ENCODE measurements around the gene LRP8. TPM values are rescaled to one million over a fixed set of nuclear protein-coding genes. Genes with fewer than 3 reads are reported as not detected.

Gene LRP8
- total RNA-seq, 1 experiment from 2014 or later, result 56.3 TPM

GRCh38 chr1:53321366-53321765, 6.5 kb downstream of the LRP8 start:
- CTCF ChIA-PET, result no interaction called here
- POLR2A ChIA-PET, result no interaction called here
- DNase-seq (ENCODE audit: low read depth, low spot score) (no peak), ATAC-seq (no peak)
- intact Hi-C loops (cut with micrococcal nuclease), result no loop called here
- Histone ChIP-seq H3K27ac (ENCODE audit: low read depth, low read length) (no peak overlapping the region), H3K4me1 (ENCODE audit: control insufficient read depth in 1 of 2, insufficient read depth in 2 of 2, low read length in 2 of 2) (peaks cover 8 to 11% of the 10 kb centered on the region in 2 experiments), H3K9ac (ENCODE audit: low read length) (no peak overlapping the region), H3K4me3 (replicated peaks in 1 of 2; ENCODE audit: low read depth in 1 of 2, low read length in 2 of 2) (no peak overlapping the region), H3K4me2 (ENCODE audit: low read length) (no peak overlapping the region), H3K79me2 (ENCODE audit: insufficient read depth, low read length) (peaks cover 92% of the 10 kb centered on the region), H3K36me3 (ENCODE audit: control insufficient read depth in 1 of 2, insufficient read depth in 2 of 2, low read length in 2 of 2) (peaks cover 4 to 43% of the 10 kb centered on the region in 2 experiments; a peak in 2 of 4 replicates), H3K9me2 (ENCODE audit: insufficient read depth) (no peaks in the 10 kb centered on the region), H4K20me1 (ENCODE audit: insufficient read depth) (no peaks in the 10 kb centered on the region), H3K9me3 (ENCODE audit: control insufficient read depth in 1 of 2, insufficient read depth in 1 of 2, low read depth in 1 of 2, low read length in 2 of 2) (no peaks in the 10 kb centered on the region), H2AFZ (ENCODE audit: low read depth, low read length, poor library complexity, severe bottlenecking) (no peak overlapping the region), H3K27me3 (ENCODE audit: insufficient read depth, low read length) (no peaks in the 10 kb centered on the region)
- RAD21 ChIA-PET (ENCODE audit: low non-redundant PET in 1 of 2, low total read pairs in 2 of 2, uncharacterized antibody in 2 of 2, unreplicated experiment in 2 of 2), result no interaction called here
- no TSS peak for BruUV-seq (replicated peaks)
- TF ChIP-seq MAX (IDR thresholded peaks at IDR 0.05) (no peak), CTCF (IDR thresholded peaks at IDR 0.05 in 2 of 3, conservative IDR thresholded peaks at IDR 0.05 in 1 of 3; ENCODE audit: borderline replicate concordance in 1 of 3, insufficient read depth in 1 of 3, low read depth in 2 of 3, low read length in 2 of 3) (peak in 2 of 3 experiments; percentile 44 to 50; a peak in 3 of 6 replicates), YY1 (IDR thresholded peaks at IDR 0.05; ENCODE audit: extremely low read depth, insufficient replicate concordance, low read depth, low read length) (no peak)

GRCh38 chr1:53320646-53321045, 7.2 kb downstream of the LRP8 start:
- Histone ChIP-seq H3K36me3 (ENCODE audit: control insufficient read depth in 1 of 2, insufficient read depth in 2 of 2, low read length in 2 of 2) (peaks cover 4 to 44% of the 10 kb centered on the region in 2 experiments; a peak in 2 of 4 replicates), H4K20me1 (ENCODE audit: insufficient read depth) (no peaks in the 10 kb centered on the region)
- intact Hi-C loops (cut with micrococcal nuclease), result no loop called here

More at GRCh38 chr1:53320646-53321045, 7.2 kb downstream of the LRP8 start:
- Histone ChIP-seq H3K79me2 (ENCODE audit: insufficient read depth, low read length) (peaks cover 92% of the 10 kb centered on the region), H3K4me1 (ENCODE audit: control insufficient read depth in 1 of 2, insufficient read depth in 2 of 2, low read length in 2 of 2) (peaks cover 6 to 7% of the 10 kb centered on the region in 2 experiments), H3K27ac (ENCODE audit: low read depth, low read length) (no peak overlapping the region), H3K9me2 (ENCODE audit: insufficient read depth) (no peaks in the 10 kb centered on the region), H3K27me3 (ENCODE audit: insufficient read depth, low read length) (no peaks in the 10 kb centered on the region), H3K9me3 (ENCODE audit: control insufficient read depth in 1 of 2, insufficient read depth in 1 of 2, low read depth in 1 of 2, low read length in 2 of 2) (no peaks in the 10 kb centered on the region), H2AFZ (ENCODE audit: low read depth, low read length, poor library complexity, severe bottlenecking) (no peak overlapping the region), H3K9ac (ENCODE audit: low read length) (no peak overlapping the region), H3K4me2 (ENCODE audit: low read length) (no peak overlapping the region), H3K4me3 (replicated peaks in 1 of 2; ENCODE audit: low read depth in 1 of 2, low read length in 2 of 2) (no peak overlapping the region)
- ChIA-PET POLR2A (no interaction called here), CTCF (no interaction called here), RAD21 (ENCODE audit: low non-redundant PET in 1 of 2, low total read pairs in 2 of 2, uncharacterized antibody in 2 of 2, unreplicated experiment in 2 of 2) (no interaction called here)
- no peak for DNase-seq (ENCODE audit: low read depth, low spot score)
- no peak for ATAC-seq
- no TSS peak for BruUV-seq (replicated peaks)
- TF ChIP-seq ZFX (IDR thresholded peaks at IDR 0.05) (no peak), ATF3 (IDR thresholded peaks at IDR 0.05) (no peak), ZBTB33 (IDR thresholded peaks at IDR 0.05; ENCODE audit: extremely low read depth, insufficient replicate concordance, low read length) (no peak), YY1 (IDR thresholded peaks at IDR 0.05; ENCODE audit: extremely low read depth, insufficient replicate concordance, low read depth, low read length) (no peak), TCF7L2 (IDR thresholded peaks at IDR 0.05; ENCODE audit: borderline replicate concordance, extremely low read depth, insufficient read depth, insufficient read length) (no peak), CBX3 (IDR thresholded peaks at IDR 0.05; ENCODE audit: low read depth) (no peak), MAX (IDR thresholded peaks at IDR 0.05) (no peak), EZH2phosphoT487 (IDR thresholded peaks at IDR 0.05; ENCODE audit: borderline replicate concordance) (no peak), SP1 (IDR thresholded peaks at IDR 0.05; ENCODE audit: low read depth) (no peak), ELF1 (IDR thresholded peaks at IDR 0.05; ENCODE audit: borderline replicate concordance, low read depth) (no peak)
